ENCODE data around the gene SPRTN. TPM values are rescaled to one million over a fixed set of nuclear protein-coding genes. Genes with fewer than 3 reads are reported as not detected.
A peak's percentile ranks its signal among the peaks of the same experiment; 100 is the strongest.

Gene SPRTN
- total RNA-seq = 1 to 10 TPM; 6.8 to 7.7 TPM

GRCh38 chr1:231338270-231339128 is at the start of gene SPRTN:
TSS of gene SPRTN (plus strand) at chr1:231338293. CDS start at chr1:231338384, 91 bp downstream.
- H3K9me3 Mint-ChIP-seq = peaks cover 4% of the 10 kb centered on the region
- ChIA-PET POLR2A (interaction anchor here (0.7 to 2.3 kb wide), 5 partner anchors 10 to 288 kb away, joined by 3 to 7 read pairs (median 5); partner anchors contain the start of gene GNPAT), CTCF (interaction anchor here (0.8 to 1.9 kb wide), 14 partner anchors 10 to 418 kb away, joined by 3 to 6 read pairs (median 3); partner anchors contain the start of gene GNPAT)
- DNase-seq = no peak
- H3K27ac Mint-ChIP-seq = peak within 1 kb of the TSS; percentile 99
- intact Hi-C loops (cut with micrococcal nuclease) = no loop called here
- H3K4me3 Mint-ChIP-seq = peak within 1 kb of the TSS; percentile 100
- no peak for ATAC-seq
- no peak for TF ChIP-seq CTCF (IDR thresholded peaks at IDR 0.05)
- peaks cover 53% of the 10 kb centered on the region for H3K36me3 Mint-ChIP-seq (ENCODE audit: low read depth)
- no peaks in the 10 kb centered on the region for H3K27me3 Mint-ChIP-seq
- H3K4me1 Mint-ChIP-seq (ENCODE audit: low read depth) = peaks cover 52% of the 10 kb centered on the region

GRCh38 chr1:231295938-231296337 is 42.2 kb upstream of the SPRTN start:
- CTCF ChIA-PET = interaction anchor here (0.6 kb wide), 1 partner anchor 31 kb away, joined by 3 read pairs; no protein-coding TSS in a partner anchor
- intact Hi-C loops (cut with micrococcal nuclease) = no loop called here
- Mint-ChIP-seq H3K27ac (no peak overlapping the region), H3K4me1 (ENCODE audit: low read depth) (no peaks in the 10 kb centered on the region), H3K36me3 (ENCODE audit: low read depth) (no peaks in the 10 kb centered on the region), H3K4me3 (no peak overlapping the region), H3K27me3 (no peaks in the 10 kb centered on the region), H3K9me3 (no peaks in the 10 kb centered on the region)
- TF ChIP-seq CTCF (IDR thresholded peaks at IDR 0.05) = no peak
- DNase-seq = no peak
- no peak for ATAC-seq
- POLR2A ChIA-PET = no interaction called here

GRCh38 chr1:231301990-231302389 is 36.1 kb upstream of the SPRTN start:
- Mint-ChIP-seq H3K36me3 (ENCODE audit: low read depth) (no peaks in the 10 kb centered on the region), H3K27me3 (no peaks in the 10 kb centered on the region), H3K9me3 (no peaks in the 10 kb centered on the region), H3K4me3 (no peak overlapping the region), H3K27ac (no peak overlapping the region), H3K4me1 (ENCODE audit: low read depth) (no peaks in the 10 kb centered on the region)
- POLR2A ChIA-PET = no interaction called here
- ATAC-seq (no peak), DNase-seq (no peak)
- intact Hi-C loops (cut with micrococcal nuclease) = no loop called here
- CTCF ChIA-PET = interaction anchor here (1.3 kb wide), 1 partner anchor 14 kb away, joined by 3 read pairs; no protein-coding TSS in a partner anchor
- TF ChIP-seq CTCF (IDR thresholded peaks at IDR 0.05) = no peak

GRCh38 chr1:231310391-231310934 is 27.6 kb upstream of the SPRTN start:
- Mint-ChIP-seq H3K4me3 (no peak overlapping the region), H3K9me3 (no peaks in the 10 kb centered on the region), H3K4me1 (ENCODE audit: low read depth) (no peaks in the 10 kb centered on the region), H3K36me3 (ENCODE audit: low read depth) (no peaks in the 10 kb centered on the region), H3K27ac (no peak overlapping the region), H3K27me3 (no peaks in the 10 kb centered on the region)
- intact Hi-C loops (cut with micrococcal nuclease) = no loop called here
- no peak for ATAC-seq
- TF ChIP-seq CTCF (IDR thresholded peaks at IDR 0.05) = no peak
- CTCF ChIA-PET = no interaction called here
- DNase-seq = no peak
- POLR2A ChIA-PET = no interaction called here

Measured in activated CD8-positive, alpha-beta T cell treated with anti-CD3 and anti-CD28 coated beads for 36 hours (primary cell).